Colonic mucosa (tissue), 4 donors: ENCODE measurements around the gene RASA1. TPM values are rescaled to one million over a fixed set of nuclear protein-coding genes. Genes with fewer than 3 reads are reported as not detected.

ENCODE experiments used
- DNase-seq: peaks from one replicate; pipeline ENCODE4 v3.0.0-alpha.2; 2020
- H3K27ac ChIP-seq: fragments of 200-600 bp; one replicate; pipeline ENCODE4 v1.8.0; 2021
- H3K27me3 ChIP-seq: fragments of 200-600 bp; one replicate; pipeline ENCODE4 v1.8.0; 2021
- H3K36me3 ChIP-seq: fragments of 200-600 bp; one replicate; pipeline ENCODE4 v1.8.0; 2021
- H3K4me1 ChIP-seq: fragments of 200-600 bp; one replicate; pipeline ENCODE4 v1.8.0; 2021; ENCODE audit warnings: mild to moderate bottlenecking
- H3K4me3 ChIP-seq: fragments of 200-600 bp; one replicate; pipeline ENCODE4 v1.8.0; 2021
- H3K9ac ChIP-seq, 2 donors: one replicate each; pipeline ENCODE4 v1.7.0; 2013; ENCODE audit warnings: control low read depth in 2 of 2, low read depth in 2 of 2, low read length in 2 of 2
- H3K9me3 ChIP-seq: fragments of 200-600 bp; one replicate; pipeline ENCODE4 v1.8.0; 2021
- intact Hi-C: fragments of 100-400 bp; cut with DNase I; formaldehyde crosslinking; loops from one replicate; pipeline ENCODE4 v1.14.1; 2022
- total RNA-seq, 2 donors: library from RNA; stranded (reverse); fragmentation: NEBNext Ultra II Directional in 1 of 2; extraction: Animal tissue kit (Norgen Biotek cat#: 25700) in 1 of 2; gene quantifications; one replicate each; pipeline ENCODE4 v1.2.1, GENCODE V29; 2021
- TF ChIP-seq, protein P1 (sequence below): fragments of 200-600 bp; IDR thresholded peaks from one replicate; pipeline ENCODE4 v1.8.0; 2022; ENCODE audit warnings: antibody characterized with exemption, mild to moderate bottlenecking
- donor health status: healthy.
- donor health status: DM: no; HTN: no; CAD: no.
- donor health status: DM: no; HTN: no; CAD: no.

Gene RASA1
- total RNA-seq, 2 donors from 2014 or later: 24.1 to 28.8 TPM

DNA sequence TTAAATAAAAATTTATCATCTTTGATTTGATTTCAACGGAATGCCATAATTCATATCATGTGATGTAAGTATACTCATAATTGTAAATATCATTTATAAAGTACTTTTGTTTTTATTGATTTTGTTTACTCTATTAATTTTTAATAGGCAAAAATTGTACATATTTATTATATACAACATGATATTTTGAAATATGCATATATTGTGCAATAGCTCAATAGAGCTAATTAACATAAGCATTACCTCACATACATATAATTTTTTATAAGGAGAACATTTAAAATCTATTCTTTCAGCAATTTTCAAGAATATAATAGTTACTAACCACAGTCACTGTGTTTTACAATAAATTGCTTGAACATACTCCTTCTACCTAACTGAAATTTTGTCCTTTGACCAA lies 170.0 kb downstream of the RASA1 start:
- H3K27ac ChIP-seq: no peak overlapping the region
- H3K36me3 ChIP-seq: no peaks in the 10 kb centered on the region
- H3K27me3 ChIP-seq: no peaks in the 10 kb centered on the region
- no peak for DNase-seq
- H3K9me3 ChIP-seq: no peaks in the 10 kb centered on the region
- H3K4me1 ChIP-seq: no peaks in the 10 kb centered on the region
- no peak overlapping the region for H3K4me3 ChIP-seq
- TF ChIP-seq, protein P1, sequence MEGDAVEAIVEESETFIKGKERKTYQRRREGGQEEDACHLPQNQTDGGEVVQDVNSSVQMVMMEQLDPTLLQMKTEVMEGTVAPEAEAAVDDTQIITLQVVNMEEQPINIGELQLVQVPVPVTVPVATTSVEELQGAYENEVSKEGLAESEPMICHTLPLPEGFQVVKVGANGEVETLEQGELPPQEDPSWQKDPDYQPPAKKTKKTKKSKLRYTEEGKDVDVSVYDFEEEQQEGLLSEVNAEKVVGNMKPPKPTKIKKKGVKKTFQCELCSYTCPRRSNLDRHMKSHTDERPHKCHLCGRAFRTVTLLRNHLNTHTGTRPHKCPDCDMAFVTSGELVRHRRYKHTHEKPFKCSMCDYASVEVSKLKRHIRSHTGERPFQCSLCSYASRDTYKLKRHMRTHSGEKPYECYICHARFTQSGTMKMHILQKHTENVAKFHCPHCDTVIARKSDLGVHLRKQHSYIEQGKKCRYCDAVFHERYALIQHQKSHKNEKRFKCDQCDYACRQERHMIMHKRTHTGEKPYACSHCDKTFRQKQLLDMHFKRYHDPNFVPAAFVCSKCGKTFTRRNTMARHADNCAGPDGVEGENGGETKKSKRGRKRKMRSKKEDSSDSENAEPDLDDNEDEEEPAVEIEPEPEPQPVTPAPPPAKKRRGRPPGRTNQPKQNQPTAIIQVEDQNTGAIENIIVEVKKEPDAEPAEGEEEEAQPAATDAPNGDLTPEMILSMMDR: no peak
- no peak overlapping the region for H3K9ac ChIP-seq
- intact Hi-C loops: no loop called here

GRCh38 chr5:87438231-87438630 lies 170.5 kb downstream of the RASA1 start:
- intact Hi-C loops: no loop called here
- H3K4me3 ChIP-seq: no peak overlapping the region
- no peaks in the 10 kb centered on the region for H3K4me1 ChIP-seq

More at GRCh38 chr5:87438231-87438630, 170.5 kb downstream of the RASA1 start:
- Histone ChIP-seq H3K36me3 (no peaks in the 10 kb centered on the region), H3K9me3 (no peaks in the 10 kb centered on the region), H3K27me3 (no peaks in the 10 kb centered on the region), H3K27ac (no peak overlapping the region), H3K9ac (no peak overlapping the region)
- DNase-seq: no peak
- TF ChIP-seq, protein P1: no peak

Other genes with a start within 250 kb of the RASA1 start
- 10 to 100 TPM; 36.3 to 41.1 TPM for gene CCNH, start 145.0 kb downstream of the RASA1 start, total RNA-seq